Measurements from ENCODE around the gene STK32C. TPM values are rescaled to one million over a fixed set of nuclear protein-coding genes. Genes with fewer than 3 reads are reported as not detected.

The STK32C gene
- total and polyA plus RNA-seq, 2 donors (not counting 1 experiment from before 2014, with no cell fraction given) = 9.9 to 16.8 TPM

- Histone ChIP-seq H3K27ac (ENCODE audit: low read length in 2 of 2) (no peak overlapping the region), H3K79me2 (ENCODE audit: control insufficient read depth, insufficient read depth, low read length) (no peaks in the 10 kb centered on the region), H3K27me3 (replicated peaks in 1 of 4; ENCODE audit: control extremely low read depth in 1 of 4, control insufficient read depth in 3 of 4, insufficient read depth in 4 of 4, low read length in 3 of 4) (no peaks in the 10 kb centered on the region), H2AFZ (ENCODE audit: insufficient read depth, low read depth, low read length, poor library complexity, severe bottlenecking) (no peak overlapping the region), H3K36me3 (replicated peaks in 1 of 2; ENCODE audit: control extremely low read depth in 1 of 2, control insufficient read depth in 1 of 2, extremely low read depth in 1 of 2, insufficient read depth in 2 of 2, low read length in 1 of 2) (peaks cover 0 to 15% of the 10 kb centered on the region in 2 experiments), H4K20me1 (ENCODE audit: control insufficient read depth, insufficient read depth, low read length, poor library complexity, severe bottlenecking) (no peaks in the 10 kb centered on the region), H3K4me2 (replicated peaks; ENCODE audit: low read depth, low read length, poor library complexity, severe bottlenecking) (no peak overlapping the region), H3K9me3 (ENCODE audit: control extremely low read depth in 1 of 3, control insufficient read depth in 2 of 3, insufficient read depth in 1 of 3, low read length in 2 of 3) (peaks cover 0 to 9% (median 0%) of the 10 kb centered on the region in 3 donors), H3K4me1 (ENCODE audit: control insufficient read depth in 2 of 2, insufficient read depth in 2 of 2, low read length in 2 of 2) (peaks cover 0 to 3% of the 10 kb centered on the region in 2 donors), H3K9ac (ENCODE audit: low read length) (no peak overlapping the region), H3K4me3 (ENCODE audit: control extremely low read depth in 1 of 5, extremely low read depth in 1 of 5, insufficient read depth in 1 of 5, low read depth in 2 of 5, low read length in 4 of 5) (no peak overlapping the region)
- ChIA-PET POLR2A (no interaction called here), CTCF (no interaction called here)
- Mint-ChIP-seq H3K4me1 (peaks cover 6% of the 10 kb centered on the region), H3K4me3 (no peak overlapping the region), H3K27ac (no peak overlapping the region), H3K9me3 (ENCODE audit: insufficient read depth) (no peaks in the 10 kb centered on the region), H3K27me3 (no peaks in the 10 kb centered on the region)
- WGBS (ENCODE audit: insufficient coverage) = 89% methylated on average over 7 of the region's 7 CpGs
- intact Hi-C loops (cut with micrococcal nuclease) = no loop called here
- TF ChIP-seq CTCF (IDR thresholded peaks at IDR 0.05) (no peak), EZH2 (IDR thresholded peaks at IDR 0.05; ENCODE audit: borderline replicate concordance, insufficient read depth, low read depth, low read length, poor library complexity, severe bottlenecking) (no peak)
- DNase-seq = no peak
- no peak for ATAC-seq (ENCODE audit: low read depth)
These were observed 37.6 kb upstream of the STK32C start for GRCh38 chr10:132345345-132345744.

- Histone ChIP-seq H3K27me3 (replicated peaks in 1 of 4; ENCODE audit: control extremely low read depth in 1 of 4, control insufficient read depth in 3 of 4, insufficient read depth in 4 of 4, low read length in 3 of 4) (no peaks in the 10 kb centered on the region), H3K4me3 (ENCODE audit: control extremely low read depth in 1 of 5, extremely low read depth in 1 of 5, insufficient read depth in 1 of 5, low read depth in 2 of 5, low read length in 4 of 5) (no peak overlapping the region), H4K20me1 (ENCODE audit: control insufficient read depth, insufficient read depth, low read length, poor library complexity, severe bottlenecking) (no peaks in the 10 kb centered on the region), H3K79me2 (ENCODE audit: control insufficient read depth, insufficient read depth, low read length) (no peaks in the 10 kb centered on the region), H3K27ac (ENCODE audit: low read length in 2 of 2) (no peak overlapping the region), H3K4me1 (ENCODE audit: control insufficient read depth in 2 of 2, insufficient read depth in 2 of 2, low read length in 2 of 2) (peaks cover 0 to 3% of the 10 kb centered on the region in 2 donors), H2AFZ (ENCODE audit: insufficient read depth, low read depth, low read length, poor library complexity, severe bottlenecking) (no peak overlapping the region), H3K4me2 (replicated peaks; ENCODE audit: low read depth, low read length, poor library complexity, severe bottlenecking) (no peak overlapping the region), H3K9me3 (ENCODE audit: control extremely low read depth in 1 of 3, control insufficient read depth in 2 of 3, insufficient read depth in 1 of 3, low read length in 2 of 3) (peaks cover 0 to 9% (median 0%) of the 10 kb centered on the region in 3 donors), H3K9ac (ENCODE audit: low read length) (no peak overlapping the region), H3K36me3 (replicated peaks in 1 of 2; ENCODE audit: control extremely low read depth in 1 of 2, control insufficient read depth in 1 of 2, extremely low read depth in 1 of 2, insufficient read depth in 2 of 2, low read length in 1 of 2) (peaks cover 0 to 15% of the 10 kb centered on the region in 2 experiments)
- intact Hi-C loops (cut with micrococcal nuclease) = no loop called here
- Mint-ChIP-seq H3K27ac (no peak overlapping the region), H3K4me1 (peaks cover 6% of the 10 kb centered on the region), H3K9me3 (ENCODE audit: insufficient read depth) (no peaks in the 10 kb centered on the region), H3K4me3 (no peak overlapping the region), H3K27me3 (no peaks in the 10 kb centered on the region)
- WGBS (ENCODE audit: insufficient coverage) = 75% methylated on average over 1 of the region's 6 CpGs
- TF ChIP-seq CTCF (IDR thresholded peaks at IDR 0.05) (no peak), EZH2 (IDR thresholded peaks at IDR 0.05; ENCODE audit: borderline replicate concordance, insufficient read depth, low read depth, low read length, poor library complexity, severe bottlenecking) (no peak)
- ATAC-seq (ENCODE audit: low read depth) (no peak), DNase-seq (no peak)
- POLR2A ChIA-PET = no interaction called here
- CTCF ChIA-PET = interaction anchor here (1.3 kb wide), 1 partner anchor 9 kb away, joined by 3 read pairs; no protein-coding TSS in a partner anchor
These were observed 36.6 kb upstream of the STK32C start for GRCh38 chr10:132344386-132344785.

Data from B cell (primary cell).